GM12801 (cell line): Measurements from ENCODE around the gene PDCD1.

ENCODE experiments used
- CTCF ChIP-seq: IDR thresholded peaks from one replicate; pipeline ENCODE4 v1.5.1; 2011; ENCODE audit warnings: control low read depth; ENCODE audit not compliant: insufficient read length; ENCODE audit errors: extremely low read depth

The PDCD1 gene

GRCh38 chr2:241816431-241817121, 42.1 kb downstream of the PDCD1 start:
- TF ChIP-seq CTCF, result no peak

GRCh38 chr2:241815477-241816430, 42.9 kb downstream of the PDCD1 start:
- TF ChIP-seq CTCF, result no peak

- TF ChIP-seq CTCF, result no peak
Measured at GRCh38 chr2:241814643-241815476, 43.8 kb downstream of the PDCD1 start.

GRCh38 chr2:241814393-241814642, 44.4 kb downstream of the PDCD1 start:
- TF ChIP-seq CTCF, result no peak

GRCh38 chr2:241813644-241814392, 44.9 kb downstream of the PDCD1 start:
- no peak for TF ChIP-seq CTCF

- TF ChIP-seq CTCF, result no peak
Measured at GRCh38 chr2:241812730-241813643, 45.7 kb downstream of the PDCD1 start.
